Frontal cortex (tissue), 4 donors: Measurements from ENCODE around the gene THUMPD3. TPM values are rescaled to one million over a fixed set of nuclear protein-coding genes. Genes with fewer than 3 reads are reported as not detected.

ENCODE experiments used
- DNase-seq, 2 donors: peaks; one replicate each; pipeline ENCODE4 v3.0.0; 2012; ENCODE audit warnings: low spot score in 2 of 2
- FAIRE-seq: peaks from 2 replicates; lab custom pipeline; 2012; peaks lifted over from hg19 to GRCh38; lab: Jason Lieb, UNC
- total RNA-seq: library from RNA; depleted of rRNA; stranded (reverse); fragments of >200 nt; gene quantifications from one replicate; pipeline ENCODE4 v1.2.3, GENCODE V29; 2014
- donor health status: control.
- donor health status: control.
- donor health status: control.

THUMPD3 gene, protein sequence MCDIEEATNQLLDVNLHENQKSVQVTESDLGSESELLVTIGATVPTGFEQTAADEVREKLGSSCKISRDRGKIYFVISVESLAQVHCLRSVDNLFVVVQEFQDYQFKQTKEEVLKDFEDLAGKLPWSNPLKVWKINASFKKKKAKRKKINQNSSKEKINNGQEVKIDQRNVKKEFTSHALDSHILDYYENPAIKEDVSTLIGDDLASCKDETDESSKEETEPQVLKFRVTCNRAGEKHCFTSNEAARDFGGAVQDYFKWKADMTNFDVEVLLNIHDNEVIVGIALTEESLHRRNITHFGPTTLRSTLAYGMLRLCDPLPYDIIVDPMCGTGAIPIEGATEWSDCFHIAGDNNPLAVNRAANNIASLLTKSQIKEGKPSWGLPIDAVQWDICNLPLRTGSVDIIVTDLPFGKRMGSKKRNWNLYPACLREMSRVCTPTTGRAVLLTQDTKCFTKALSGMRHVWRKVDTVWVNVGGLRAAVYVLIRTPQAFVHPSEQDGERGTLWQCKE
- total RNA-seq = 79.1 TPM

GRCh38 chr3:9362731-9363530 is at the start of gene THUMPD3:
Gene THUMPD3, plus strand, starts transcription at chr3:9363054. Its CDS starts 2,015 bp downstream, at chr3:9365069.
- peak; percentile 57 to 80 for DNase-seq
- no peak for FAIRE-seq

DNA sequence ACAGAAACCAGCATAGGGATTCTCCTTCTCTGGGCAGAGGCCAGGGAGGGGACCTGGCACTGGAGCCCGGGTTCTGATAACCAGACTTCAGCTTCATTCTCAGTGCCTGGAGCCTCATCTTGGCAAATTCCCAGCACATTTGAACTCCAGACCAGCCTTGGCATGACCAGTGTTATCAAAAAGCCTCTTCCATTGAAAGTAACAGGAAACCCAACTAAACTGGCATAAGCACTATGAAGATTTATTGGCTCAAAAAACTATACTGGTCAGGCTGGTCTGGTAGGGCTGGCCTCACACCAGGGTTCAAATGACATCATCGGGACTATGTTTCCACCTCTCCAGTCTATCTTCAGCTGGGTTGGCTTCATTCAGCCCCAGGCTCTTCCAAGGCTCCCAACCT is 48.1 kb upstream of the THUMPD3 start:
- no peak for FAIRE-seq
- no peak for DNase-seq

DNA sequence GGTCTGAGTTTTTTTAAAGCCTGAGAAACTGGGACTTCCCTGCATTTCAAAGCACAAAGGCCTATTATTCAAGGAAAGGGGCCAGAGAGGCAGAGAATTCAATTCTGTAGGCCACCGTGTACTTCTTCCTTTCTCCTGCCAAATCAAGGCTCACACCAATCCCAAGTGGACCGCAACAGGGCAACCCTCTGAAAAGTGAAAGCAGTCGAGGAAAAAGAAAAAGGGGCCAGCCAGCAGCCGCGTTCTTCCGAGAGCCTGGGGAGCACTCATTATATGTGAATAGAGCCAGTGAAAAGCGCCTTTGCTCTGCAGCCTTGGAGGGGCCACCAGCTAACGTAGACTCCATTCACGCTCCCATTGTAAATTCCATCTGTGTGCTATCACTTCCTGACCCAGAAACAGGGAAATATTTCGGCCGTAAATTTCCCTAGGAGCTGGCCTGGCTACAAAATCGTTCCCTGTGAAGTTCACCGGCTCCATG is 45.9 kb upstream of the THUMPD3 start:
- peak; percentile 4 to 22 for DNase-seq
- FAIRE-seq = no peak

DNA sequence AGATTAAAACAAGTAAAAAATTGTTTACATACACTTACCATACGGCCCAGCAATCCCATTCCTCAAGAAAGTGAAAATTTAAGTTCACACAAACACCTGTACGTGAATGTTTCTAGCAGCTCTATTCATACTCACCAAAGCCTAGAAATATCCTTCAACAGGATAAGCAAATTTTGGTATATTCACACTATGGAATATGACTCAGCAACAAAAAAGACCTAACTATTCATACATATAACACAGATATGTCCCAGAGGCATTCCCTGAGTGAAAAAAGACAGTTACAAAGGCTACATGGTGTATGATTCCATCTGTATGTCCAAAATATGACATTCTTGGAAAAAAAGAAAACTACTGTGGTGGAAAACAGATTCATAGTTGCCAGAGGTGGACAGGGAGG is 40.1 kb upstream of the THUMPD3 start:
- no peak for FAIRE-seq
- no peak for DNase-seq

DNA sequence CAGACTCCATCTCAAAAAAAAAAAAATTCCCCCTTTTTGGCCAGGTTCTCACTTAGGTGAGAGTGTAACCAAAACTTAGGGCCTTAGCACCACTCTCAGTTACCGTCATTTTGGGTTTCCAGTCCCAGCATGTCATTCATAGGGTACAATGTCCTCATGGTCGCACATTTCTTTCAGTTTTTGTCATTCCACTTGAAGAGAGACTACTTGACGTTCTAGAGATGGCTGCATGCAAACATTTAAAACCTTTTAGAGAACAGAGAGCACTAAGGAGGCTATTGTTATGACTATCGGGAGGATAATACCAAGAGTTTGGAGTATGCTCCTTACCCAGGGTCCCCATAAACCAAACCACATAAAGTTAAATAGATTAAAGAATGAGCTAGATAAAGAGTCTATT is 37.9 kb upstream of the THUMPD3 start:
- DNase-seq = no peak

GRCh38 chr3:9327578-9327977 is 35.3 kb upstream of the THUMPD3 start:
- FAIRE-seq (no peak), DNase-seq (no peak)

More for the DNA sequence above, 37.9 kb upstream of the THUMPD3 start:
- no peak for FAIRE-seq

- FAIRE-seq (no peak), DNase-seq (no peak)
Measured at GRCh38 chr3:9330166-9330703, 32.6 kb upstream of the THUMPD3 start.

GRCh38 chr3:9331171-9331570 is 31.7 kb upstream of the THUMPD3 start:
- DNase-seq = no peak
- no peak for FAIRE-seq

- DNase-seq (no peak), FAIRE-seq (no peak)
Measured at GRCh38 chr3:9332250-9333030, 30.4 kb upstream of the THUMPD3 start.

DNA sequence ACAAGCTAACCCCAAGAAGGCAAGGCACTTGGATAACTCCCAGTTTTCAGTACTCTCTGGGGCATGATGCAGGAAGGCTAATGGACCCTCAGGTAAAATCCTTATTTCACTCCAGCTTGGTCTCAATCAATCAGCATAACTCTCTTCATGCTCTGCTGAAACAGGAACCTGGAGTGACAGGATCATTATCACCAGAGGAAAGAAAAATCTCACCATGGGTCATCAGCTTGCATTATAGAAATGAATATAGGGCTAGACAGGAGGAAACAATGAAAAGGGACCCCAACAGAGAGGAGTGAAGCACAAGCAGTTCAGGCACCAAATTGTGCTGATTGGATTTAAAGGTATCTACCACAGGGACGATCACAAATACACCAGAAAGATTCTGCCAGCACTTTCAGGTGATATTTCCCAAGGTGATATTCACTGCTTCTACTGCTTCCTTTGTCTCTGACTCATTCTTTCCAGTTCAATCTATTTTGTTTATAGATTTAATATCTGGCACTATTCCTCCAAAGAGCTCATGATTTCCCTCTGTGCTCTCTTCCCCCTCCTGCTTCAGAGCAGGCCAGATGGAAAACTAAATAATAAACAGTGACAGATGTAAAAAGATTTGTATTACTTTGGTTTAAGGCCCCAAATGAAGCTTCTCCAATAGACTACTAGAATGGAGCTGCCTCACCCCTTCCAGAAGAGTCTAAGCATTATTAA is 22.9 kb upstream of the THUMPD3 start:
- no peak for FAIRE-seq
- DNase-seq = no peak

GRCh38 chr3:9340472-9340902 is 22.4 kb upstream of the THUMPD3 start:
- FAIRE-seq (no peak), DNase-seq (no peak)

DNA sequence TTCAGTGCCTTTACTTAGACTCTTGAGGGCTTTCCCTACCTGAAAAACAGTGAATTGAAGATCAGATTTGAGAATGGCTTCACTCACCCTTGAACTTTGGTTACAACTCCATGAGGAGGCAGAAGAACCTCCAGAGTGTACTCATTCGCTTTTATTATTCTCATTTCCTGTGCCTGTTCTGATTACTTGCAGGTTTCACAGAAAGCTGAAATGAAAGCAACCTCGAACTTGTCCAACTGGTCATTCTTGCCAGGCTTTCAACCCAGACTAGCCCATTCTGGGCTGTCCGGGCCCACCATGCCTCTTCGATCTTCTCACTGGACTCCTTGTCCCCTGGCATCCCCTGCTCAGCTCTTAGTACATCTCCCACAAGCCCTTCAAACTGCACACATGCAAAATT is 20.2 kb upstream of the THUMPD3 start:
- FAIRE-seq (no peak), DNase-seq (no peak)

- no peak for DNase-seq
- no peak for FAIRE-seq
Measured at GRCh38 chr3:9343115-9343514, 19.7 kb upstream of the THUMPD3 start.

DNA sequence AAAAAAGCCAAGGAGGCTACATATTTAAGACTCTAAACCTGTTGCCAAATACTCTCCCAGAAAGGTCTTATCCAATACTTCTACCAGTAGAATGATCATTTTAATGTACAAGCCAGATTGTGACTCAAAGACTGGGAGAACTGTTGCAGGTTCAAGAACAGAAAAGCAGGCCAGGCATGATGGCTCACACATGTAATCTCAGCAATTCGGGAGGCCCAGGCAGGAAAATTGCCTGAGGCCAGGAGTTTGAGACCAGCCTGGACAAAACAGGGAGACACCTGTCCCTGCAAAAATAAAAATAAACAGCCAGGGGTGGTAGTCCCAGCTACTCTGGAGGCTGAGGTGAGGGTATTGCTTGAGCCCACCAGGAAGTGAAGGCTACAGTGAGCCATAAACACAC is 17.8 kb upstream of the THUMPD3 start:
- DNase-seq = no peak
- FAIRE-seq = no peak

DNA sequence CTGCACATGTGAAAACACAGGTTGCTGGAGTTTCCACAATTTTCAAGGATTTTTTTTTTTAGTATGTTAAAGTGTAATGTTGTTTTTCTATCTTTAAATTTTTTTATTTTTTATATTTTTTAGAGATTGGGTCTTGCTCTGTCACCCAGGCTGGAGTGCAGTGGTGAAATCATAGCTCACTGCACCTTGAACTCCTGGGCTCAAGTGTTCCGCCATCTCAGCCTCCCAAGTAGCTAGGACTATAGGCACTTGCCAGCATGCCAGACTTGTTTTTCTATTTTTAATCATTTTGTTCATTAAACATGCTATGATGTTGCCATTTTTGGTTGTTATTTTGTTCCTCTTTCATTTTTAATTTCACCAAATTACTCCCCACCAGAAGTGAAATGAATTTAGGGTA is 16.7 kb upstream of the THUMPD3 start:
- DNase-seq = no peak
- FAIRE-seq = no peak

DNA sequence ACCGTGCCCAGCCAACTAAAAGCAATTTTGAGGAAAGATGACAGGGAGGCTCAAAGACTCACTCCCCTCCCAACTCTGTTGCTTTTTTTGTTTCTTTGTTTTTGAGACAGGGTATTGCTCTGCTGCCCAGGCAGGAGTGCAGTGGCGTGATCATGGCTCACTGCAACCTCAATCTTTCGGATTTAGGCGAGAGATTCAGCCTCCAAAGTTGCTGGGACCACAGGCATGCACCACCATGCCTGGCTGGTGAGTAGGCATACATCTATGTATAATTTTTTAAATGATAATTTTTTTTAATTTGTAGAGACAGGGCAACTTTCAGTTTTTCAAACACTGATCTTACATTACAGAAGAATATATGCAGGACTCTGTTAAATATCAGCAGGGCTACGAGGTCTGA is 15.8 kb upstream of the THUMPD3 start:
- no peak for FAIRE-seq
- DNase-seq = no peak

GRCh38 chr3:9347887-9348286 is 15.0 kb upstream of the THUMPD3 start:
- DNase-seq (peak in 1 of 2 donors; percentile 42), FAIRE-seq (no peak)

GRCh38 chr3:9349321-9350117 is 13.3 kb upstream of the THUMPD3 start:
- no peak for FAIRE-seq
- DNase-seq = no peak
